ENCODE data around the gene SRM.

DNA sequence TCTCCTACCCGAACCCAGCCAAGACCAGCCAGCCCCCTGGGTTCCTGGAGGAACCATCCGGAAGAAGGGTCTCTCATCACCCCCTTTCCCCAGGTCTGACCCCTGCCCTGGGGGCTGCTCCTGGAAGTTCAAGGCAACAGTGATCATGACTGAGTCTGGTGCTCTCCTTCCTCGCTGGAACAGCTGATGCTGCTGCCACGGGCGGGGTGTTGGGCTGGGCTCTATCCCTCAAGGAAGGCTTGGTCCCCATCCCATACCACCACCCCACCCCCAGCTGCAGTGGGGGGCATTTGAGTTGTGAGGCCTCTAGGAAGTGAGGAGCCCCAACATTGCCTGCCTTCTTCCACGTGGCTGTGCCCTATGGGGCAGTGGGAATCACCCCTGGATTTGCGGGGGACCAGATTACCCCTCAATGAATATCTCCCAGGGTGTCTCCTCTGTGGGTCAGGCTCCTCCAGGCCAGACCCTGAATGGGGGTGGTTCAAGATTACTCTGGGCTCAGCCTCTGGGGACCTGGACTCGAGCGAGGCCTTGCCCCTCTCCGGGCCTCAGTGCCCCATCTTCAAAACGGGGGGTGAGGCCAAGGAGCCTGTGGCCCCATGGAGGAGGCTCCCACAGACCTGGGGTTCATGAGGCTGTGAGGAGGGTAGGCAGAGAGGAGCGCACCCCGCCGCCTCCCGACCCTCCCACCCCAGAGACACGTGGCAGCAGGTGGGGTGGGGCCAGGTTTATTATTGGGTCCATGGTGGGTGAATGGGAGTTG lies 15.6 kb downstream of the SRM start:
- TF ChIP-seq, protein P1, sequence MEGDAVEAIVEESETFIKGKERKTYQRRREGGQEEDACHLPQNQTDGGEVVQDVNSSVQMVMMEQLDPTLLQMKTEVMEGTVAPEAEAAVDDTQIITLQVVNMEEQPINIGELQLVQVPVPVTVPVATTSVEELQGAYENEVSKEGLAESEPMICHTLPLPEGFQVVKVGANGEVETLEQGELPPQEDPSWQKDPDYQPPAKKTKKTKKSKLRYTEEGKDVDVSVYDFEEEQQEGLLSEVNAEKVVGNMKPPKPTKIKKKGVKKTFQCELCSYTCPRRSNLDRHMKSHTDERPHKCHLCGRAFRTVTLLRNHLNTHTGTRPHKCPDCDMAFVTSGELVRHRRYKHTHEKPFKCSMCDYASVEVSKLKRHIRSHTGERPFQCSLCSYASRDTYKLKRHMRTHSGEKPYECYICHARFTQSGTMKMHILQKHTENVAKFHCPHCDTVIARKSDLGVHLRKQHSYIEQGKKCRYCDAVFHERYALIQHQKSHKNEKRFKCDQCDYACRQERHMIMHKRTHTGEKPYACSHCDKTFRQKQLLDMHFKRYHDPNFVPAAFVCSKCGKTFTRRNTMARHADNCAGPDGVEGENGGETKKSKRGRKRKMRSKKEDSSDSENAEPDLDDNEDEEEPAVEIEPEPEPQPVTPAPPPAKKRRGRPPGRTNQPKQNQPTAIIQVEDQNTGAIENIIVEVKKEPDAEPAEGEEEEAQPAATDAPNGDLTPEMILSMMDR (IDR thresholded peaks at IDR 0.05) = no peak
- TF ChIP-seq POLR2A (IDR thresholded peaks at IDR 0.05) = no peak
